ENCODE measurements around the gene CD99L2.

CD99L2 gene

DNA sequence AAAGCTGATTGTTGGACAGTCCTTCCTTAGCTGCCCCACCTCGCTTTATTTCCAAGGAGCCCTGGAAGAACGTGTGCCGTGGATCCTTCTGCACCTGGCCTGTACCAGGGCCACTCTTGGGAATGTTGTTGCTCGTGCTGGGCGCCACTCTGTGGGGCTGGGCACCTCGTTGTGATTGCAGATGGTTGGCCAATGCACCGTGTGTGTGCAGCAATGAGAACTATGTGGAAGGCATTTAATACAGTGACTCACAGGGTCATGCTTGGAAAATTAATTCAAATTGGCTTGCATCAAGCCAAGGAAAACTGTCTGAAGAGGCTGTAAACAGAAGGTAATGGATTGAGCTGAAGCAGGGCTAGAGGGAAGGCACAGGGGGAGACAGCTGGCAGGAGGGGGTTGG lies 37.0 kb upstream of the CD99L2 start:
- DNase-seq (ENCODE audit: extremely low spot score), result no peak
- TF ChIP-seq, protein P1, sequence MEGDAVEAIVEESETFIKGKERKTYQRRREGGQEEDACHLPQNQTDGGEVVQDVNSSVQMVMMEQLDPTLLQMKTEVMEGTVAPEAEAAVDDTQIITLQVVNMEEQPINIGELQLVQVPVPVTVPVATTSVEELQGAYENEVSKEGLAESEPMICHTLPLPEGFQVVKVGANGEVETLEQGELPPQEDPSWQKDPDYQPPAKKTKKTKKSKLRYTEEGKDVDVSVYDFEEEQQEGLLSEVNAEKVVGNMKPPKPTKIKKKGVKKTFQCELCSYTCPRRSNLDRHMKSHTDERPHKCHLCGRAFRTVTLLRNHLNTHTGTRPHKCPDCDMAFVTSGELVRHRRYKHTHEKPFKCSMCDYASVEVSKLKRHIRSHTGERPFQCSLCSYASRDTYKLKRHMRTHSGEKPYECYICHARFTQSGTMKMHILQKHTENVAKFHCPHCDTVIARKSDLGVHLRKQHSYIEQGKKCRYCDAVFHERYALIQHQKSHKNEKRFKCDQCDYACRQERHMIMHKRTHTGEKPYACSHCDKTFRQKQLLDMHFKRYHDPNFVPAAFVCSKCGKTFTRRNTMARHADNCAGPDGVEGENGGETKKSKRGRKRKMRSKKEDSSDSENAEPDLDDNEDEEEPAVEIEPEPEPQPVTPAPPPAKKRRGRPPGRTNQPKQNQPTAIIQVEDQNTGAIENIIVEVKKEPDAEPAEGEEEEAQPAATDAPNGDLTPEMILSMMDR (IDR thresholded peaks at IDR 0.05; ENCODE audit: control extremely low read depth, extremely low read depth, low read depth, missing control alignments), result no peak
- POLR2A ChIA-PET, result no interaction called here
- CTCF ChIA-PET, result no interaction called here

DNA sequence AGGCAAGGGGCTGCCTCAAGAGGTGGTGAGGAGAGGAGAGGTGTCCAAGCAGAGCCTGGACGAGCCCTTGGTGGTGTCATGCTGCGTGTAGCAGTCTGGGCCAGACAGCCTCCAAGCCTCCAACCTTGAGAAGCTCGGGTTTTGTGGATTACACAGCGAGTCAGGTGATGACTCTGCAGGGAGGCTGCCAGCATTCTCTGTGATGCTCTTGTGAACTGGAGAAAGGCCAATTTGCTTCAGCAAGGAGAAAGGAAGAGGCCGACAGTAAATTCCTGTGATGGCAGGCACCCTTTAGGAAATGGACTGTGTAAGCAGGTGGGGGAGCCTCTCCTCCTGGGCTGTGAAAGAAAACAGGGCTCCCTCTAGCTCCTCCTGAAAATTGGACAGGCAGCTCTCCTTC lies 36.0 kb upstream of the CD99L2 start:
- POLR2A ChIA-PET, result no interaction called here
- no peak for DNase-seq (ENCODE audit: extremely low spot score)
- TF ChIP-seq, protein P1 (IDR thresholded peaks at IDR 0.05; ENCODE audit: control extremely low read depth, extremely low read depth, low read depth, missing control alignments), result no peak
- CTCF ChIA-PET, result interaction anchor here (1.0 kb wide), 1 partner anchor 14 kb away, joined by 3 read pairs; no protein-coding TSS in a partner anchor

DNA sequence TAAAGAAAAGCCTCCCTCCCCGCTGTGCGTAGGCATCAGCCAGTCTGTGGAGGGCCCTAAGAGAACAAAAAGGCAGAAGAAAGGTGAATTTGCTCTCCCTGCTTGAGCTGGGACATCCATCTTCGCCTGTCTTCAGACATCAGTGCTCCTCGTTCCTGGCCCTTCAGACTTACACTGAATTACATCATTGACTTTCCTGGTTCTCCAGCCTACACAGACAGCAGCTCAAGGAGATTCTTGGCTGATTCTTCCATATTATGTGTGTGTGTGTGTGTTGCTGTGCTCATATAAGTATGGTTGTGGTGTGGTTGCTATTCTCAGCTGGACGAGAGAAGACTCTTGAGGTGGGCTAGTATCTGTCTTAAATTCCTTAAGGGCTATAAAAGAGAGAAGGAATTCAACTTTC lies 35.5 kb upstream of the CD99L2 start:
- DNase-seq (ENCODE audit: extremely low spot score), result no peak
- ChIA-PET CTCF (interaction anchor here (1.0 kb wide), 1 partner anchor 13 kb away, joined by 3 read pairs; no protein-coding TSS in a partner anchor), POLR2A (no interaction called here)
- TF ChIP-seq, protein P1 (IDR thresholded peaks at IDR 0.05; ENCODE audit: control extremely low read depth, extremely low read depth, low read depth, missing control alignments), result no peak

DNA sequence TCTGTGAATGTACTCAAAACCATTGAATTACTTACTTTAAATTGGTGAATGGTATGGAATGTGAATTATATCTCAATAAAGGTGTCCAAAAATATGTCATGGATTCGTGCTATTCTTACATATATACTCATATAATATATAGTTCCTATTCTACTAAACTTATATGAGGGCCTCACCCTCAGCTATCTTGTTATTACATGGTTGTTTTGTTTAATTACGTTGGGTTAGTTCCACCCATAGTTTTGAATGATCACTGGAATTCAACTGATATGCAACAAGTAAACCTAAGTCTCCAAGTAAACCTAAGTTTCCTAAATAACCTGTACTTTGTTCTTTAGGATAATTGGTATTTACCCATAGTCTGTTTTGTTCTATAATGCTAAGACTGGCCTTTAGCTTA lies 30.6 kb upstream of the CD99L2 start:
- CTCF ChIA-PET, result no interaction called here
- TF ChIP-seq, protein P1 (IDR thresholded peaks at IDR 0.05; ENCODE audit: control extremely low read depth, extremely low read depth, low read depth, missing control alignments), result no peak
- POLR2A ChIA-PET, result no interaction called here
- DNase-seq (ENCODE audit: extremely low spot score), result no peak

DNA sequence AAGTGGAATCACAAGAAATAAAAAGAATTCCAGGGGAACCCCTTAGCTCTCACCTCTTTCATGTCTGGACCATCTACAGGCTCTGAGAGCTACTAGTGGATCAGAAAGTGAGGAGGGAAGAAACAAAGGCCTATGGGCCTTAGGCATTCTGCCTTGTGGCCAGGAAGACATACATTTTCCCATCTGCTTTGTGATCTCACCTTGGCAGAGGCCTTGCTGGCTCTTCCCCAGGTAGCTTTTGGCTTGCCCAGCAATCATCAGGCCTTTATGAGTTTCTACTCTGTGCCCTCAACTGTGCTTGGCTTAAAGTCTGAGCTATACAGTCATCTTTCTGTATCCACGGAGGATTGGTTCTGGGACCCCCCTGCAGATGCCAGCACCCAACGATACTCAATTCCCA lies 28.3 kb upstream of the CD99L2 start:
- DNase-seq (ENCODE audit: extremely low spot score), result no peak
- ChIA-PET CTCF (no interaction called here), POLR2A (no interaction called here)
- TF ChIP-seq, protein P1 (IDR thresholded peaks at IDR 0.05; ENCODE audit: control extremely low read depth, extremely low read depth, low read depth, missing control alignments), result no peak

- TF ChIP-seq, protein P1 (IDR thresholded peaks at IDR 0.05; ENCODE audit: control extremely low read depth, extremely low read depth, low read depth, missing control alignments), result no peak
- ChIA-PET POLR2A (no interaction called here), CTCF (no interaction called here)
- DNase-seq (ENCODE audit: extremely low spot score), result no peak
These were observed 27.8 kb upstream of the CD99L2 start for GRCh38 chrX:150926304-150926703.

GRCh38 chrX:150919401-150919800 lies 20.9 kb upstream of the CD99L2 start:
- no peak for DNase-seq (ENCODE audit: extremely low spot score)
- TF ChIP-seq, protein P1 (IDR thresholded peaks at IDR 0.05; ENCODE audit: control extremely low read depth, extremely low read depth, low read depth, missing control alignments), result no peak
- ChIA-PET POLR2A (no interaction called here), CTCF (no interaction called here)

Data from GM10248 (cell line).